ENCODE data around the gene SIT1.

The SIT1 gene

DNA sequence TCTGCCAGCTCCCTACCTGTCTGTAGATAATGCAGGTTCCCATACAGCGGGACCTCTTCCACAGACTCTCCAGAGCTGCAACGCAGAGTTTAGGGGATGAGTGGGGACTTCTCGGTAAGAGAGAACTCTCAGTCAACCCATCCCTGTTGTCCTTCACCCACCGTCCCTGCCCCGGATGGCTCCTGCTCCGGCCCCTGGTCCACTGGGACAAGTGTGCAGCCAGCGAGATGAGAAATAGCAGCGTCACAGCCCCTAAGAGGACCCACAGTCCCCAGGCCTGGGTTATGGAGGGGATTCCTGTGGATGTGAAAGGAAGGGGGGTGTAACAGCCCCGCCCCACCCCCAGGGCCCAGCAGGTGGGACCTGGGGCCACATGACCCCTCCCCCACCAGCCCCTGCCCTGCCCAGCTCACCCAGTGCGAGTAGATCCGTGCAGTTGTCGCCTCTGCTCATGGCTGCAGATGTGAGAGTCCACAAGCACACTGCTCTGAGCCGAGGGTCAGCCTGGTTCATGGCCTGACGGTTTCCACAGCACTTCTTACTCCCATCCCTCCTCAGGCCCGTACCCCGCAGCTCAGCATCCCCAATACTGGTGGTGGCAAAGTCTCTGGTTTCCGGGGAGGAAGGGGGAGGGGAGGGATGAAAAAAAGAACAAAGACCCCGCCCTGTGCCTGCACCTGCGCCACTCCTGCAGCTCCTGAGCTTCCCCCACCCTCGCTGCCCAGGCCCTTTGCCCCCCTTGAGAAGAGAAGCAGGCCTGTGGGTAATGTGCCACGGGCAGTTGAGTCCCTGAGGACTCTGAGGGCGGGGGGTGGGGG is at the start of gene SIT1:
Gene SIT1, minus strand, starts transcription at position 591 of the 818 bp plus-strand sequence. Its CDS starts 78 bp downstream, at position 513.
- Histone ChIP-seq H3K27ac (no peak within 1 kb of the TSS), H3K36me3 (replicated peaks) (no peaks in the 10 kb centered on the region), H3K4me3 (ENCODE audit: low read depth, low read length) (no peak within 1 kb of the TSS), H3K27me3 (replicated peaks) (no peaks in the 10 kb centered on the region)
- no peak for TF ChIP-seq CTCF (IDR thresholded peaks at IDR 0.05; ENCODE audit: low read depth, low read length, missing control alignments)
- DNase-seq: no peak
- in situ Hi-C loops (cut with HindIII; ENCODE audit: low pct_ligation_motif_present, low sequenced_read_pairs): no loop called here

- in situ Hi-C loops (cut with HindIII; ENCODE audit: low pct_ligation_motif_present, low sequenced_read_pairs): no loop called here
- DNase-seq: no peak
- H3K27me3 ChIP-seq (replicated peaks): no peaks in the 10 kb centered on the region
- no peak for TF ChIP-seq CTCF (IDR thresholded peaks at IDR 0.05; ENCODE audit: low read depth, low read length, missing control alignments)
- no peak overlapping the region for H3K27ac ChIP-seq
- H3K4me3 ChIP-seq (ENCODE audit: low read depth, low read length): no peak overlapping the region
- peaks cover 98% of the 10 kb centered on the region for H3K36me3 ChIP-seq (replicated peaks)
These were observed 49.3 kb upstream of the SIT1 start for GRCh38 chr9:35700031-35700430.

GRCh38 chr9:35698231-35698630 is 47.5 kb upstream of the SIT1 start:
- no peak for TF ChIP-seq CTCF (IDR thresholded peaks at IDR 0.05; ENCODE audit: low read depth, low read length, missing control alignments)

DNA sequence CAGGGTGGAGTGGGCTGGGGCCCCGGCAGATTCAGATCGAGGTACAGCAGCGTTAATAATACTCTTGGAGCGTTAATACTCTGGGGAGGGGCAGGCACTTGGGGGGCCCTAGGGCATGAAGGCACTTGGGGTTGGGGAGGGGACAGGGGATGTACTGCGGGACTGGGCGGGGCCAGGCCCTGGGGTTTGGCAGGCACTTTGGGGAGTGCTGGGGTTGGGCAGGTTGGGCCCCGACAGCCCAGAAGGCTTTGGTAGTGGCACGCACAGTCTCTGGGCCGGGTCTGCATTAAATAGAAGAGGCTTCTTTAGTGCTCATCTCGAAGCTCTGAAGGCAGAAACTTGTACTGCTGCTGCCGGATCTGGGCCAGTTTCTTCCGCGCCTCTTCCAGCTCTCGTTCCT is 46.8 kb upstream of the SIT1 start:
- no peak for TF ChIP-seq CTCF (IDR thresholded peaks at IDR 0.05; ENCODE audit: low read depth, low read length, missing control alignments)
- Histone ChIP-seq H3K27me3 (replicated peaks) (no peaks in the 10 kb centered on the region), H3K4me3 (ENCODE audit: low read depth, low read length) (no peak overlapping the region), H3K36me3 (replicated peaks) (peaks cover 73% of the 10 kb centered on the region), H3K27ac (no peak overlapping the region)
- in situ Hi-C loops (cut with HindIII; ENCODE audit: low pct_ligation_motif_present, low sequenced_read_pairs): no loop called here
- DNase-seq: no peak

More at GRCh38 chr9:35698231-35698630, 47.5 kb upstream of the SIT1 start:
- in situ Hi-C loops (cut with HindIII; ENCODE audit: low pct_ligation_motif_present, low sequenced_read_pairs): no loop called here
- H3K4me3 ChIP-seq (ENCODE audit: low read depth, low read length): no peak overlapping the region
- DNase-seq: no peak
- peaks cover 80% of the 10 kb centered on the region for H3K36me3 ChIP-seq (replicated peaks)
- no peak overlapping the region for H3K27ac ChIP-seq
- no peaks in the 10 kb centered on the region for H3K27me3 ChIP-seq (replicated peaks)

DNA sequence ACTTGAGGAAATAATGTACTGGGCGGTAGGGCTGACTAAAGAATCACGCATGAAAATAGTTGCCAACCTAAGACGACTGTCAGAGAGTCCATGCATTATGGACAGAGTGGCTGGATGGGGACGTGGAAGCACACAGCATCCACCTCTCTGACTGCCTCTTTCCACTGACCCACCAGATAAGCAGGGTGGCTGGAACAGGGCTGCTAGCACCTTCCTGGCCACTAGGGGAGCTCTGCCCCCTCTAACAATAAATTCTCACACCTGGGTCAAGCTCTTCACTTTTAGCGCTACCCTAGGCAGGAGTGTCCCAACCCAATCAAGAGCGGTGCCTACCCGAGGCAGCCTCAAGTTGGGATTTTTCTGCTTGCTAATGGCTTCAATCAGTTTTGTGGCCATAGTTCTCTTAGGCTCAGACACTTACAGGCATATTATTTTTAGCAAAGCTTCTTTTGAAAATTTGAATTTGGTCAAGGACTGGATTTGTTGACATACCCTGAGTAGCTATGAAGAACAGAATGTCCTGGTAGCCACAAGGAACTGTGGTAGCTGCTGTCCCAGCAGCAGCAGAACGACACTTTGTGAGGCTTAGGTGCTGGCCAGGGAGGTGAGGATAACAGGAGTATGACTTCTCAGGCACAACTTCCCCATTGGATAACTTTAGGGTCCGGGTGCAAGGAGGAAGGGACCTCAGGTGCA is 45.9 kb upstream of the SIT1 start:
- Histone ChIP-seq H3K27ac (peak overlapping the region; percentile 20), H3K27me3 (replicated peaks) (no peaks in the 10 kb centered on the region), H3K36me3 (replicated peaks) (peaks cover 65% of the 10 kb centered on the region), H3K4me3 (ENCODE audit: low read depth, low read length) (no peak overlapping the region)
- no peak for DNase-seq
- in situ Hi-C loops (cut with HindIII; ENCODE audit: low pct_ligation_motif_present, low sequenced_read_pairs): no loop called here
- TF ChIP-seq CTCF (IDR thresholded peaks at IDR 0.05; ENCODE audit: low read depth, low read length, missing control alignments): peak; percentile 95
